K562 (cell line): ENCODE measurements around the gene IRF3. TPM values are rescaled to one million over a fixed set of nuclear protein-coding genes. Genes with fewer than 3 reads are reported as not detected.

Experiments used
- CEBPB ChIP-seq: fragments of 450-650 bp; IDR thresholded peaks from 2 replicates; pipeline ENCODE4 v1.6.1; 2016; ENCODE audit warnings: missing genetic modification characterization, missing compliant biosample characterization
- CXXC5 ChIP-seq: fragments of 250-450 bp; sonication (Bioruptor Pico); IDR thresholded peaks from 2 replicates; pipeline ENCODE4 v1.8.0; 2022; ENCODE audit warnings: inconsistent platforms, mild to moderate bottlenecking, moderate library complexity
- DIDO1 ChIP-seq: fragments of 450-650 bp; IDR thresholded peaks from 2 replicates; pipeline ENCODE4 v1.6.1; 2016; ENCODE audit warnings: low read depth, missing biosample characterization, missing genetic modification characterization
- EHMT2 ChIP-seq: fragments of 450-650 bp; IDR thresholded peaks from 2 replicates; pipeline ENCODE4 v1.6.1; 2018; ENCODE audit warnings: antibody characterized with exemption
- ETV1 ChIP-seq: fragments of 450-650 bp; conservative IDR thresholded peaks from 2 replicates; pipeline ENCODE4 v1.6.1; 2016; ENCODE audit warnings: missing genetic modification characterization, control low read depth, low read depth, missing compliant biosample characterization
- JUN ChIP-seq, 2 experiments: sonication (generic) in 1 of 2; formaldehyde crosslinking in 1 of 2; IDR thresholded peaks; 2 replicates each; pipeline versions ENCODE4 v1.6.1 to v1.8.0; 2012 to 2022; ENCODE audit warnings: borderline replicate concordance in 2 of 2, mild to moderate bottlenecking in 2 of 2, improper control_type of control experiment in 1 of 2, low read depth in 1 of 2, low read length in 1 of 2, missing genetic modification reagents in 1 of 2
- KLF1 ChIP-seq: fragments of 450-650 bp; IDR thresholded peaks from 2 replicates; pipeline ENCODE4 v1.6.1; 2016; ENCODE audit warnings: missing genetic modification characterization, missing compliant biosample characterization
- NONO ChIP-seq, 2 experiments: fragments of 200-400 bp in 1 of 2; fragments of 450-650 bp in 1 of 2; formaldehyde crosslinking in 1 of 2; IDR thresholded peaks; 2 replicates each; pipeline ENCODE4 v1.6.1; 2017; ENCODE audit warnings: low read depth in 2 of 2, mild to moderate bottlenecking in 2 of 2, moderate library complexity in 2 of 2, low read length in 1 of 2
- PATZ1 ChIP-seq: fragments of 250-450 bp; sonication (Bioruptor Pico); IDR thresholded peaks from 2 replicates; pipeline ENCODE4 v1.5.0; 2020; ENCODE audit warnings: mild to moderate bottlenecking, borderline replicate concordance
- PHF20 ChIP-seq: fragments of 450-650 bp; IDR thresholded peaks from 2 replicates; pipeline ENCODE4 v1.6.1; 2018; ENCODE audit not compliant: partially characterized antibody
- POLR2B ChIP-seq: fragments of 450-650 bp; IDR thresholded peaks from 2 replicates; pipeline ENCODE4 v1.6.1; 2018; ENCODE audit warnings: low read depth; ENCODE audit not compliant: partially characterized antibody
- POU5F1 ChIP-seq: fragments of 150-350 bp; IDR thresholded peaks from 2 replicates; pipeline ENCODE4 v1.6.1; 2014; ENCODE audit warnings: borderline replicate concordance, low read length, low read depth, mild to moderate bottlenecking; ENCODE audit not compliant: partially characterized antibody
- RAD21 ChIP-seq, 2 experiments: fragments of 250-450 bp in 1 of 2; fragments of 450-650 bp in 1 of 2; sonication (Bioruptor Pico) in 1 of 2; formaldehyde crosslinking in 1 of 2; IDR thresholded peaks in 1 of 2; conservative IDR thresholded peaks in 1 of 2; 2 replicates each; pipeline versions ENCODE4 v1.4.0 to v1.8.0; 2020 to 2022; ENCODE audit warnings: mild to moderate bottlenecking in 2 of 2, moderate library complexity in 1 of 2
- SOX6 ChIP-seq: fragments of 450-650 bp; IDR thresholded peaks from 2 replicates; pipeline ENCODE4 v1.6.1; 2014; ENCODE audit warnings: mild to moderate bottlenecking
- TAF1 ChIP-seq: IDR thresholded peaks from 2 replicates; pipeline ENCODE4 v1.6.1; 2011; ENCODE audit warnings: mild to moderate bottlenecking, low read length, moderate library complexity; ENCODE audit not compliant: insufficient read depth, control insufficient read depth, severe bottlenecking; ENCODE audit errors: extremely low read depth
- ZFX ChIP-seq: sonication (generic); formaldehyde crosslinking; IDR thresholded peaks from 2 replicates; pipeline ENCODE4 v1.8.0; 2022; ENCODE audit warnings: mild to moderate bottlenecking, missing genetic modification reagents, moderate library complexity
- ZNF408 ChIP-seq: fragments of 250-450 bp; sonication (Bioruptor Pico); IDR thresholded peaks from 2 replicates; pipeline ENCODE4 v1.4.0; 2020; ENCODE audit warnings: low read depth, mild to moderate bottlenecking, moderate library complexity
- polyA plus RNA-seq, 8 experiments: library from polyadenylated mRNA; depleted of rRNA in 4 of 8; stranded (reverse) in 5 of 8; unstranded in 3 of 8; fragments of >200 nt; fragmentation: Nextera tagmentation in 2 of 8; fragmentation: Illumina TruSeq in 1 of 8; extraction: Ambion mirVana in 2 of 8; extraction: Trizol in 1 of 8; gene quantifications; 2 replicates each; pipeline versions ENCODE4 v1.2.1 to v1.2.3, GENCODE V29; 2011 to 2014; ENCODE audit warnings: inconsistent platforms in 1 of 8, missing spikeins in 1 of 8
- total RNA-seq, 7 experiments: library from RNA; depleted of rRNA in 6 of 7; stranded (reverse); fragments of >200 nt in 6 of 7; fragmentation: Illumina TruSeq in 2 of 7; extraction: Trizol in 2 of 7; gene quantifications; 2 replicates each; pipeline versions ENCODE4 v1.2.1 to v1.2.3, GENCODE V29; 2011 to 2021; ENCODE audit warnings: low replicate concordance in 1 of 7
- TF ChIP-seq, protein P1 (sequence below): fragments of 250-450 bp; sonication (Bioruptor Pico); IDR thresholded peaks from 2 replicates; pipeline ENCODE4 v1.8.0; 2021; ENCODE audit warnings: moderate library complexity, mild to moderate bottlenecking, inconsistent platforms
- TF ChIP-seq, protein P2 (sequence below): sonication (generic); formaldehyde crosslinking; IDR thresholded peaks from 2 replicates; pipeline ENCODE4 v1.5.0; 2020; ENCODE audit warnings: missing genetic modification reagents

The IRF3 gene
- total and polyA plus RNA-seq, 9 of the 15 experiments (the other 6 are each of a cell fraction or from before 2014, with no cell fraction given): 7.5 to 145 (median 65.4) TPM

DNA sequence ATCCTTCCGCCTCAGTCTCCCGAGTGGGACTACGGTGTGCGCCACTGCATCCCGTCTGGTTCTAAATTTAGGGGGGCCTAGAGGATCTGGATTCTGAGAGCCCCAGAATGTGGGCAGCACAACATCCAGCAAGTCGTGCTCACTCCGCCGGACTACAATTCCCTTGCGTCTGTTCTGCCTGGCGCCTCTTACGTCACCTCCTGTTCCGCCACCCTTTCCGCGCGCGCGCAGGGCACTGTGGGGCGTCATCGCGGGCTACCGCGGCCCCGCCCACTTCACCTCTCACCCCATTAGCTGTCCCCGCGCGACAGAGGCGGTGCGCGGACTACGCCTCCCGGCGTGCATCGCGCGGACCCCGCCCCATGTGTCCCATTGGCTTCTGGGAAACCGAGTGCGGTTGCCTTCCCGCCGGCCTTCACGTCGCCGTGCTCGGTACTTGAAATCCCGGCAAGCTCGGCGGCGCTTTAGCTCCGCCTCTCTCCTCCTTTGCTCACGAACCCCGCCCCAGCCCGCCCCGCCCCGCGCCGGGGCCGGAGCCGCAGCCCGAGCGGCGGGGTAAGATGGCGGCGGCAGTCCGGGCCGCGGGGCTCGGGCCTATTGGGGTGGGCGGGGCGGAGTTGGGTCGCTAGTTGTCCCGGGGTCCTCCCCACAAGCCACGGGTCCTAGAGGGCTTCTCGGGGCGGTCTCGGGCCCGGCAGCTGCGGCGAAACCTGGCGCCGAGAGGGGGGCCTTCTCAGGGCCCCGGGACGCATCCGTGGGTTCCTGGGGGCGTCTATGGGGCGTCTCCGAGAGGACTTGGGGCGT lies 23.8 kb downstream of the IRF3 start, which contains the start of gene SCAF1 (continued):
- TF ChIP-seq CXXC5 (CRISPR knock-in tag): peak; percentile 100
- no peak for TF ChIP-seq PATZ1 (CRISPR knock-in tag)
- TF ChIP-seq SOX6: no peak
- TF ChIP-seq ZFX: peak; percentile 86
- TF ChIP-seq CEBPB: peak; percentile 77
- TF ChIP-seq PHF20: peak; percentile 38
- TF ChIP-seq EHMT2: no peak
- peak; percentile 77 for TF ChIP-seq TAF1
- TF ChIP-seq POLR2B: peak; percentile 88
- TF ChIP-seq RAD21 (CRISPR knock-in tag; conservative IDR thresholded peaks at IDR 0.05 in 1 of 2, IDR thresholded peaks at IDR 0.05 in 1 of 2): 0 out of 4 replicates have a peak, but pooled peaks of 1 of the 2 experiments have one; percentile 6
- peak; percentile 39 for TF ChIP-seq ETV1 (tag)
- TF ChIP-seq POU5F1: peak; percentile 92
- no peak for TF ChIP-seq ZNF408 (CRISPR knock-in tag)
- TF ChIP-seq, protein P1, sequence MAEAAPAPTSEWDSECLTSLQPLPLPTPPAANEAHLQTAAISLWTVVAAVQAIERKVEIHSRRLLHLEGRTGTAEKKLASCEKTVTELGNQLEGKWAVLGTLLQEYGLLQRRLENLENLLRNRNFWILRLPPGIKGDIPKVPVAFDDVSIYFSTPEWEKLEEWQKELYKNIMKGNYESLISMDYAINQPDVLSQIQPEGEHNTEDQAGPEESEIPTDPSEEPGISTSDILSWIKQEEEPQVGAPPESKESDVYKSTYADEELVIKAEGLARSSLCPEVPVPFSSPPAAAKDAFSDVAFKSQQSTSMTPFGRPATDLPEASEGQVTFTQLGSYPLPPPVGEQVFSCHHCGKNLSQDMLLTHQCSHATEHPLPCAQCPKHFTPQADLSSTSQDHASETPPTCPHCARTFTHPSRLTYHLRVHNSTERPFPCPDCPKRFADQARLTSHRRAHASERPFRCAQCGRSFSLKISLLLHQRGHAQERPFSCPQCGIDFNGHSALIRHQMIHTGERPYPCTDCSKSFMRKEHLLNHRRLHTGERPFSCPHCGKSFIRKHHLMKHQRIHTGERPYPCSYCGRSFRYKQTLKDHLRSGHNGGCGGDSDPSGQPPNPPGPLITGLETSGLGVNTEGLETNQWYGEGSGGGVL (CRISPR knock-in tag): no peak
- TF ChIP-seq JUN (IDR thresholded peaks at IDR 0.05; ENCODE audit: borderline replicate concordance, low read depth, low read length): peak; percentile 88
- TF ChIP-seq JUN (CRISPR knock-in tag; IDR thresholded peaks at IDR 0.05; ENCODE audit: borderline replicate concordance): peak; percentile 93; the same call in 1 of the 2 replicates
- peak; percentile 85 for TF ChIP-seq KLF1
- 0 out of 2 replicates have a peak, but pooled peaks have one; percentile 28 for TF ChIP-seq DIDO1
- TF ChIP-seq, protein P2, sequence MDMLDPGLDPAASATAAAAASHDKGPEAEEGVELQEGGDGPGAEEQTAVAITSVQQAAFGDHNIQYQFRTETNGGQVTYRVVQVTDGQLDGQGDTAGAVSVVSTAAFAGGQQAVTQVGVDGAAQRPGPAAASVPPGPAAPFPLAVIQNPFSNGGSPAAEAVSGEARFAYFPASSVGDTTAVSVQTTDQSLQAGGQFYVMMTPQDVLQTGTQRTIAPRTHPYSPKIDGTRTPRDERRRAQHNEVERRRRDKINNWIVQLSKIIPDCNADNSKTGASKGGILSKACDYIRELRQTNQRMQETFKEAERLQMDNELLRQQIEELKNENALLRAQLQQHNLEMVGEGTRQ (CRISPR knock-in tag): peak; percentile 54; the same call in 1 of the 2 replicates
- 0 out of 4 replicates have a peak, but pooled peaks of 1 of the 2 experiments have one; percentile 6 for TF ChIP-seq NONO (IDR thresholded peaks at IDR 0.05; ENCODE audit: low read depth in 2 of 2, low read length in 1 of 2)
